ENCODE measurements around the gene AZIN2. TPM values are rescaled to one million over a fixed set of nuclear protein-coding genes. Genes with fewer than 3 reads are reported as not detected.

Gene AZIN2
- total and polyA plus RNA-seq, 2 of the 13 experiments (the other 11 are each of a cell fraction or from before 2014, with no cell fraction given): 1.7 to 3.5 TPM

DNA sequence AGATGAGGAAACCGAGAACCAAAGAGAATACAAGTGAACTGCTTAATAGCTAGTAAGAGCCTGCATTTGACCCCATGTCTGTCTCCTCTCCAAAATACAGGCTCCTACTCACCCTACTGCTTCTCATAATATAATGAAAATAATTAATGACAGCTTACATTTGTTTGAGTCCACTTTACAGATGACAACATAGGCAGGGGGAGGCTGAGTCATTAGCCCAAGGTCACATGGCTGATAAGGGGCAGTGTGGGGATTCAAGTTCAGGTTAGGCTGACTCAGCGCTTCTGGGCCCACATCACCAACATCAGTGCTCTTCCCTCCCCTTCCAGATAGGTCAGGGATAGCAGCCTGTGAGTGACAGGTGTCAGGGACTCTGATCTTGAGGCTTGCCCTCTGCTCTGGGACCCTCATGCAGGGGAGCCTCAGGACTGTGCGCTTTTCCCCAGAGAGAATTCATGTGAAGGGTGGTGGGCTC, 16.2 kb downstream of the AZIN2 start (continued):
- TF ChIP-seq FOSL2 (CRISPR knock-in tag; IDR thresholded peaks at IDR 0.05): peak; percentile 81
- peak; percentile 97 for TF ChIP-seq MAFF (IDR thresholded peaks at IDR 0.05; ENCODE audit: low read depth, low read length)
- 0 out of 2 replicates have a peak, but pooled peaks have one; percentile 12 for TF ChIP-seq NFE2L2 (IDR thresholded peaks at IDR 0.05; ENCODE audit: low read length)
- peak; percentile 96 to 98 for TF ChIP-seq MAFK (conservative IDR thresholded peaks at IDR 0.05 in 1 of 2, IDR thresholded peaks at IDR 0.05 in 1 of 2; ENCODE audit: low read length in 2 of 2)
- peak; percentile 52; the same call in 1 of the 2 replicates for TF ChIP-seq RARA (CRISPR knock-in tag; IDR thresholded peaks at IDR 0.05)
- TF ChIP-seq THAP11 (CRISPR knock-in tag; IDR thresholded peaks at IDR 0.05): no peak
- TF ChIP-seq, protein P1, sequence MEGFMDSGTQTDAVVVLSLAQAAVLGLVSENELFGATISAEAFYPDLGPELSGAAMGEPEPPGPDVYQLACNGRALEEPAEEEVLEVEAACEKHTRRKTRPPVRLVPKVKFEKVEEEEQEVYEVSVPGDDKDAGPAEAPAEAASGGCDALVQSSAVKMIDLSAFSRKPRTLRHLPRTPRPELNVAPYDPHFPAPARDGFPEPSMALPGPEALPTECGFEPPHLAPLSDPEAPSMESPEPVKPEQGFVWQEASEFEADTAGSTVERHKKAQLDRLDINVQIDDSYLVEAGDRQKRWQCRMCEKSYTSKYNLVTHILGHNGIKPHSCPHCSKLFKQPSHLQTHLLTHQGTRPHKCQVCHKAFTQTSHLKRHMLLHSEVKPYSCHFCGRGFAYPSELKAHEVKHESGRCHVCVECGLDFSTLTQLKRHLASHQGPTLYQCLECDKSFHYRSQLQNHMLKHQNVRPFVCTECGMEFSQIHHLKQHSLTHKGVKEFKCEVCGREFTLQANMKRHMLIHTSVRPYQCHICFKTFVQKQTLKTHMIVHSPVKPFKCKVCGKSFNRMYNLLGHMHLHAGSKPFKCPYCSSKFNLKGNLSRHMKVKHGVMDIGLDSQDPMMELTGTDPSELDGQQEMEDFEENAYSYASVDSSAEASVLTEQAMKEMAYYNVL (CRISPR knock-in tag; IDR thresholded peaks at IDR 0.05; ENCODE audit: borderline replicate concordance): no peak

DNA sequence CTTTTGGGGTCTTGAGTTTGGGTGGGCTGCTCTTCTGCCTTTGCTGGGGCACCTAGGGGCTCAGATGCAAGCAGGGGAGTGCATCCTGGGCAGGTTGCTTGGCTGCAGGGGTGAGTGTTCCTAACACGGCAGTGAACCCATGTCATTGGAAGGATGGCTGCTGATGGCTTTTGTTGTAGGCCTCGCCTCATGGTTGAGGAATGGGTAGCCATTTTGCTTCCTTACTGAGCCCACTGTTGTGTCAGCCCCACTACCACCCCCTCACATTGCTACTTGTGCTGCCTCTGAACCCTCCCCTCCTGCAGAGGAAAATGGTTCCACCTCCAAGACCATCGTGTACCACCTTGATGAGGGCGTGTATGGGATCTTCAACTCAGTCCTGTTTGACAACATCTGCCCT, 16.8 kb downstream of the AZIN2 start:
- Histone ChIP-seq H3K27ac (ENCODE audit: extremely low read length, insufficient read depth, low read length) (no peak overlapping the region), H3K79me2 (ENCODE audit: insufficient read depth, low read length) (no peaks in the 10 kb centered on the region), H3K27me3 (ENCODE audit: control insufficient read depth in 1 of 2, insufficient read depth in 2 of 2, low read length in 2 of 2) (no peaks in the 10 kb centered on the region; a peak in 1 of 5 replicates), H3K4me1 (ENCODE audit: insufficient read depth, low read length) (no peaks in the 10 kb centered on the region), H3K36me3 (replicated peaks in 1 of 2; ENCODE audit: control insufficient read depth in 1 of 2, insufficient read depth in 2 of 2, low read length in 2 of 2) (peaks cover 0 to 2% of the 10 kb centered on the region in 2 experiments; a peak in 1 of 5 replicates), H3K9ac (ENCODE audit: insufficient read depth, low read depth, low read length) (no peak overlapping the region), H3K4me2 (ENCODE audit: low read depth, low read length) (no peak overlapping the region), H3K4me3 (replicated peaks in 1 of 3; ENCODE audit: insufficient read depth in 1 of 3, low read depth in 2 of 3, low read length in 3 of 3) (no peak overlapping the region), H2AFZ (ENCODE audit: low read length) (no peak overlapping the region), H3K9me3 (ENCODE audit: low read length) (no peaks in the 10 kb centered on the region), H4K20me1 (ENCODE audit: insufficient read depth, low read length) (no peaks in the 10 kb centered on the region)
- WGBS (ENCODE audit: low lambda C conversion rate): 96% methylated on average over 2 of the region's 4 CpGs
- ATAC-seq (no peak), FAIRE-seq (no peak), DNase-seq (ENCODE audit: low spot score) (no peak)
- in situ Hi-C loops (cut with HindIII; ENCODE audit: extremely low pct_ligation_motif_present, low pct_unique_long_range_greater_than_20kb) (no loop called here), intact Hi-C loops (cut with micrococcal nuclease; ENCODE audit: unreplicated experiment) (no loop called here)
- POLR2A ChIA-PET: no interaction called here
- TF ChIP-seq HMG20A (CRISPR knock-in tag; IDR thresholded peaks at IDR 0.05; ENCODE audit: borderline replicate concordance): no peak
- no peak for TF ChIP-seq ZNF766 (CRISPR knock-in tag; IDR thresholded peaks at IDR 0.05; ENCODE audit: borderline replicate concordance)
- BruUV-seq (replicated peaks): no TSS peak
- CTCF ChIA-PET (ENCODE audit: low intra/inter-chr PET ratio, low total read pairs): no interaction called here

All from HepG2 (cell line).